Liver (tissue), 3 donors: Measurements from ENCODE around the gene ATP2B2.
A peak's percentile ranks its signal among the peaks of the same experiment; 100 is the strongest.

Experiments used
- CTCF ChIP-seq: fragments of 150-350 bp; IDR thresholded peaks from 2 replicates; pipeline ENCODE4 v1.5.1; 2017; ENCODE audit warnings: improper control_type of control experiment, low read depth, low read length; ENCODE audit not compliant: missing input control
- GABPA ChIP-seq, 2 donors: IDR thresholded peaks in 1 of 2; conservative IDR thresholded peaks in 1 of 2; 2 replicates each; pipeline ENCODE4 v1.6.1; 2016; ENCODE audit warnings: antibody characterized with exemption in 2 of 2, mild to moderate bottlenecking in 1 of 2, moderate library complexity in 1 of 2
- RAD21 ChIP-seq, 2 donors: IDR thresholded peaks; 2 replicates each; pipeline ENCODE4 v1.6.1; 2016; ENCODE audit warnings: antibody characterized with exemption in 2 of 2, mild to moderate bottlenecking in 2 of 2
- SP1 ChIP-seq: IDR thresholded peaks from 2 replicates; pipeline ENCODE4 v1.6.1; 2018; ENCODE audit warnings: antibody characterized with exemption, mild to moderate bottlenecking
- YY1 ChIP-seq: IDR thresholded peaks from 2 replicates; pipeline ENCODE4 v1.6.1; 2016; ENCODE audit warnings: antibody characterized with exemption, mild to moderate bottlenecking
- TF ChIP-seq, protein P1 (sequence below): IDR thresholded peaks from 2 replicates; pipeline ENCODE4 v1.6.1; 2016; ENCODE audit warnings: antibody characterized with exemption
- donor health status: healthy.
- donor health status: healthy.

- TF ChIP-seq CTCF, result peak; percentile 31
- peak; percentile 62 for TF ChIP-seq YY1
- peak in 1 of 2 donors; percentile 30 for TF ChIP-seq GABPA (IDR thresholded peaks at IDR 0.05 in 1 of 2, conservative IDR thresholded peaks at IDR 0.05 in 1 of 2)
- peak; percentile 46 to 57 for TF ChIP-seq RAD21 (IDR thresholded peaks at IDR 0.05)
- peak; percentile 60 for TF ChIP-seq SP1
- TF ChIP-seq, protein P1, sequence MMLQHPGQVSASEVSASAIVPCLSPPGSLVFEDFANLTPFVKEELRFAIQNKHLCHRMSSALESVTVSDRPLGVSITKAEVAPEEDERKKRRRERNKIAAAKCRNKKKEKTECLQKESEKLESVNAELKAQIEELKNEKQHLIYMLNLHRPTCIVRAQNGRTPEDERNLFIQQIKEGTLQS, result peak; percentile 5
Observed at GRCh38 chr3:10515884-10516495, 10.6 kb upstream of the ATP2B2 start.
